K562 (cell line): ENCODE results near the gene ZNF48. TPM values are rescaled to one million over a fixed set of nuclear protein-coding genes. Genes with fewer than 3 reads are reported as not detected.

Experiments used
- CHD1 ChIP-seq: fragments of 200-600 bp; sonication (generic); IDR thresholded peaks from one replicate; pipeline ENCODE4 v1.6.1; 2012; ENCODE audit warnings: mild to moderate bottlenecking, moderate library complexity, low read length, inconsistent platforms
- EZH2 ChIP-seq: IDR thresholded peaks from 2 replicates; pipeline ENCODE4 v1.6.1; 2012; ENCODE audit warnings: low read depth, mild to moderate bottlenecking, inconsistent platforms, low read length, borderline replicate concordance
- GTF2E2 ChIP-seq: fragments of 200-800 bp; sonication (Bioruptor generic); IDR thresholded peaks from 2 replicates; pipeline ENCODE4 v1.6.1; 2016; ENCODE audit warnings: missing genetic modification characterization, missing compliant biosample characterization
- HDAC3 ChIP-seq: fragments of 450-650 bp; IDR thresholded peaks from 2 replicates; pipeline ENCODE4 v1.6.1; 2018; ENCODE audit warnings: borderline replicate concordance, mild to moderate bottlenecking, moderate library complexity; ENCODE audit not compliant: partially characterized antibody
- MCM5 ChIP-seq: fragments of 450-650 bp; IDR thresholded peaks from 2 replicates; pipeline ENCODE4 v1.6.1; 2016; ENCODE audit warnings: low read depth
- MECOM ChIP-seq: fragments of 250-450 bp; sonication (Bioruptor Pico); IDR thresholded peaks from 2 replicates; pipeline ENCODE4 v1.8.0; 2022; ENCODE audit warnings: inconsistent platforms
- NFE2L1 ChIP-seq: fragments of 450-650 bp; IDR thresholded peaks from 2 replicates; pipeline ENCODE4 v1.6.1; 2016; ENCODE audit warnings: missing genetic modification characterization, low read depth, mild to moderate bottlenecking, missing compliant biosample characterization, moderate library complexity, borderline replicate concordance
- PHB2 ChIP-seq: fragments of 450-650 bp; IDR thresholded peaks from 2 replicates; pipeline ENCODE4 v1.6.1; 2017; ENCODE audit warnings: low read depth
- RFX7 ChIP-seq: fragments of 250-450 bp; sonication (Bioruptor Pico); IDR thresholded peaks from 2 replicates; pipeline ENCODE4 v1.5.1; 2021; ENCODE audit warnings: mild to moderate bottlenecking
- SRF ChIP-seq, 2 experiments: fragments of 250-450, 450-650 bp in 1 of 2; sonication (Bioruptor Pico) in 1 of 2; sonication (generic) in 1 of 2; formaldehyde crosslinking; IDR thresholded peaks; 2 replicates each; pipeline versions ENCODE4 v1.5.0 to v1.5.1; 2020 to 2022; ENCODE audit warnings: mild to moderate bottlenecking in 1 of 2, missing genetic modification reagents in 1 of 2
- THRAP3 ChIP-seq: fragments of 450-650 bp; IDR thresholded peaks from 2 replicates; pipeline ENCODE4 v1.6.1; 2016; ENCODE audit warnings: mild to moderate bottlenecking, inconsistent platforms, borderline replicate concordance
- WHSC1 ChIP-seq: IDR thresholded peaks from one replicate; pipeline ENCODE4 v1.6.1; 2012; ENCODE audit warnings: low read length, control low read depth, inconsistent platforms
- ZNF212 ChIP-seq: fragments of 450-650 bp; formaldehyde crosslinking; IDR thresholded peaks from 2 replicates; pipeline ENCODE4 v1.4.0; 2020; ENCODE audit warnings: mild to moderate bottlenecking
- ZNF232 ChIP-seq: sonication (generic); formaldehyde crosslinking; IDR thresholded peaks from 2 replicates; pipeline ENCODE4 v1.8.0; 2022; ENCODE audit warnings: mild to moderate bottlenecking, missing genetic modification reagents
- polyA plus RNA-seq, 8 experiments: library from polyadenylated mRNA; depleted of rRNA in 4 of 8; stranded (reverse) in 5 of 8; unstranded in 3 of 8; fragments of >200 nt; fragmentation: Nextera tagmentation in 2 of 8; fragmentation: Illumina TruSeq in 1 of 8; extraction: Ambion mirVana in 2 of 8; extraction: Trizol in 1 of 8; gene quantifications; 2 replicates each; pipeline versions ENCODE4 v1.2.1 to v1.2.3, GENCODE V29; 2011 to 2014; ENCODE audit warnings: inconsistent platforms in 1 of 8, missing spikeins in 1 of 8
- total RNA-seq, 7 experiments: library from RNA; depleted of rRNA in 6 of 7; stranded (reverse); fragments of >200 nt in 6 of 7; fragmentation: Illumina TruSeq in 2 of 7; extraction: Trizol in 2 of 7; gene quantifications; 2 replicates each; pipeline versions ENCODE4 v1.2.1 to v1.2.3, GENCODE V29; 2011 to 2021; ENCODE audit warnings: low replicate concordance in 1 of 7
- TF ChIP-seq, protein P1 (sequence below), 2 experiments: IDR thresholded peaks; 2 replicates each; pipeline ENCODE4 v1.6.1; 2011; ENCODE audit warnings: borderline replicate concordance in 1 of 2, control low read depth in 1 of 2, low read depth in 1 of 2, low read length in 1 of 2, mild to moderate bottlenecking in 1 of 2, mixed read lengths in 1 of 2, moderate library complexity in 1 of 2; ENCODE audit not compliant: insufficient read depth in 1 of 2, insufficient read length in 1 of 2, poor library complexity in 1 of 2, severe bottlenecking in 1 of 2; ENCODE audit errors: extremely low read depth in 1 of 2
- TF ChIP-seq, protein P2 (sequence below): sonication (generic); formaldehyde crosslinking; IDR thresholded peaks from 2 replicates; pipeline ENCODE4 v1.8.0; 2022; ENCODE audit warnings: missing genetic modification reagents, mild to moderate bottlenecking, borderline replicate concordance
- TF ChIP-seq, protein P3 (sequence below): fragments of 450-650 bp; IDR thresholded peaks from 2 replicates; pipeline ENCODE4 v1.6.1; 2017; ENCODE audit warnings: antibody characterized with exemption, mild to moderate bottlenecking
- TF ChIP-seq, protein P4 (sequence below): IDR thresholded peaks from 2 replicates; pipeline ENCODE4 v1.6.1; 2016; ENCODE audit warnings: missing genetic modification characterization, missing compliant biosample characterization

Gene ZNF48
- total and polyA plus RNA-seq, 9 of the 15 experiments (the other 6 are each of a cell fraction or from before 2014, with no cell fraction given) = 0.38 to 11.6 (median 4.7) TPM

DNA sequence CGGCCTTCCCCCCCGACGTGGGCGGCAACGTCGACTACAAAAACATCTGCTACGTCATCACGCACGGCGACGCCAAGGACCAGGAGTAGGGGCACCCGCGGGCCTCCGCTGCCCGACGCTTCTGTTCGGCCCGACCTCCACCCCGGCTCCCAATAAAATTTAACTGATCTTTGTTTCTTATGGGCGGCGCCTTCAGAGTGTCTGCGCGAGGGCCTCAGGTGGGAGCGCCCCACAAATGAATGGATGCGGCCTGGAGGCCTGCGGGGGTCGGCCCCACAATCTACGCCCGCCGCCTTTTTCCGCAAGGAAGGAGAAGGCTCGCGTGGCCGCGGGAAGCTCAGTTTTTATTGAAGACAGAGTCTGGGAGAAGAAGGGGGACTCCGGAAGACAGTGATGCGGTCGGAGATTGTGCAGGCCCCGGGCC is 17.4 kb upstream of the ZNF48 start (continued):
- TF ChIP-seq, protein P1, sequence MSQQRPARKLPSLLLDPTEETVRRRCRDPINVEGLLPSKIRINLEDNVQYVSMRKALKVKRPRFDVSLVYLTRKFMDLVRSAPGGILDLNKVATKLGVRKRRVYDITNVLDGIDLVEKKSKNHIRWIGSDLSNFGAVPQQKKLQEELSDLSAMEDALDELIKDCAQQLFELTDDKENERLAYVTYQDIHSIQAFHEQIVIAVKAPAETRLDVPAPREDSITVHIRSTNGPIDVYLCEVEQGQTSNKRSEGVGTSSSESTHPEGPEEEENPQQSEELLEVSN (IDR thresholded peaks at IDR 0.05; ENCODE audit: borderline replicate concordance in 1 of 2, extremely low read depth in 1 of 2, insufficient read depth in 1 of 2, insufficient read length in 1 of 2, low read depth in 1 of 2, low read length in 1 of 2, poor library complexity in 1 of 2, severe bottlenecking in 1 of 2) = peak in 1 of 2 experiments; percentile 37
- TF ChIP-seq, protein P2, sequence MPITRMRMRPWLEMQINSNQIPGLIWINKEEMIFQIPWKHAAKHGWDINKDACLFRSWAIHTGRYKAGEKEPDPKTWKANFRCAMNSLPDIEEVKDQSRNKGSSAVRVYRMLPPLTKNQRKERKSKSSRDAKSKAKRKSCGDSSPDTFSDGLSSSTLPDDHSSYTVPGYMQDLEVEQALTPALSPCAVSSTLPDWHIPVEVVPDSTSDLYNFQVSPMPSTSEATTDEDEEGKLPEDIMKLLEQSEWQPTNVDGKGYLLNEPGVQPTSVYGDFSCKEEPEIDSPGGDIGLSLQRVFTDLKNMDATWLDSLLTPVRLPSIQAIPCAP = no peak
- no peak for TF ChIP-seq NFE2L1 (tag)
- no peak for TF ChIP-seq CHD1
- TF ChIP-seq MECOM = no peak
- TF ChIP-seq, protein P3, sequence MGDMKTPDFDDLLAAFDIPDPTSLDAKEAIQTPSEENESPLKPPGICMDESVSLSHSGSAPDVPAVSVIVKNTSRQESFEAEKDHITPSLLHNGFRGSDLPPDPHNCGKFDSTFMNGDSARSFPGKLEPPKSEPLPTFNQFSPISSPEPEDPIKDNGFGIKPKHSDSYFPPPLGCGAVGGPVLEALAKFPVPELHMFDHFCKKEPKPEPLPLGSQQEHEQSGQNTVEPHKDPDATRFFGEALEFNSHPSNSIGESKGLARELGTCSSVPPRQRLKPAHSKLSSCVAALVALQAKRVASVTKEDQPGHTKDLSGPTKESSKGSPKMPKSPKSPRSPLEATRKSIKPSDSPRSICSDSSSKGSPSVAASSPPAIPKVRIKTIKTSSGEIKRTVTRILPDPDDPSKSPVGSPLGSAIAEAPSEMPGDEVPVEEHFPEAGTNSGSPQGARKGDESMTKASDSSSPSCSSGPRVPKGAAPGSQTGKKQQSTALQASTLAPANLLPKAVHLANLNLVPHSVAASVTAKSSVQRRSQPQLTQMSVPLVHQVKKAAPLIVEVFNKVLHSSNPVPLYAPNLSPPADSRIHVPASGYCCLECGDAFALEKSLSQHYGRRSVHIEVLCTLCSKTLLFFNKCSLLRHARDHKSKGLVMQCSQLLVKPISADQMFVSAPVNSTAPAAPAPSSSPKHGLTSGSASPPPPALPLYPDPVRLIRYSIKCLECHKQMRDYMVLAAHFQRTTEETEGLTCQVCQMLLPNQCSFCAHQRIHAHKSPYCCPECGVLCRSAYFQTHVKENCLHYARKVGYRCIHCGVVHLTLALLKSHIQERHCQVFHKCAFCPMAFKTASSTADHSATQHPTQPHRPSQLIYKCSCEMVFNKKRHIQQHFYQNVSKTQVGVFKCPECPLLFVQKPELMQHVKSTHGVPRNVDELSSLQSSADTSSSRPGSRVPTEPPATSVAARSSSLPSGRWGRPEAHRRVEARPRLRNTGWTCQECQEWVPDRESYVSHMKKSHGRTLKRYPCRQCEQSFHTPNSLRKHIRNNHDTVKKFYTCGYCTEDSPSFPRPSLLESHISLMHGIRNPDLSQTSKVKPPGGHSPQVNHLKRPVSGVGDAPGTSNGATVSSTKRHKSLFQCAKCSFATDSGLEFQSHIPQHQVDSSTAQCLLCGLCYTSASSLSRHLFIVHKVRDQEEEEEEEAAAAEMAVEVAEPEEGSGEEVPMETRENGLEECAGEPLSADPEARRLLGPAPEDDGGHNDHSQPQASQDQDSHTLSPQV = peak; percentile 89
- TF ChIP-seq WHSC1 = no peak
- no peak; a peak in 2 of 4 replicates for TF ChIP-seq SRF (CRISPR knock-in tag; IDR thresholded peaks at IDR 0.05)
- TF ChIP-seq PHB2 = no peak
- no peak for TF ChIP-seq ZNF212 (CRISPR knock-in tag)
- no peak for TF ChIP-seq EZH2
- no peak for TF ChIP-seq HDAC3
- no peak for TF ChIP-seq THRAP3
- TF ChIP-seq, protein P4, sequence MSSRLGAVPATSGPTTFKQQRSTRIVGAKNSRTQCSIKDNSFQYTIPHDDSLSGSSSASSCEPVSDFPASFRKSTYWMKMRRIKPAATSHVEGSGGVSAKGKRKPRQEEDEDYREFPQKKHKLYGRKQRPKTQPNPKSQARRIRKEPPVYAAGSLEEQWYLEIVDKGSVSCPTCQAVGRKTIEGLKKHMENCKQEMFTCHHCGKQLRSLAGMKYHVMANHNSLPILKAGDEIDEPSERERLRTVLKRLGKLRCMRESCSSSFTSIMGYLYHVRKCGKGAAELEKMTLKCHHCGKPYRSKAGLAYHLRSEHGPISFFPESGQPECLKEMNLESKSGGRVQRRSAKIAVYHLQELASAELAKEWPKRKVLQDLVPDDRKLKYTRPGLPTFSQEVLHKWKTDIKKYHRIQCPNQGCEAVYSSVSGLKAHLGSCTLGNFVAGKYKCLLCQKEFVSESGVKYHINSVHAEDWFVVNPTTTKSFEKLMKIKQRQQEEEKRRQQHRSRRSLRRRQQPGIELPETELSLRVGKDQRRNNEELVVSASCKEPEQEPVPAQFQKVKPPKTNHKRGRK = no peak
- no peak for TF ChIP-seq RFX7 (CRISPR knock-in tag)
- no peak for TF ChIP-seq MCM5
- TF ChIP-seq GTF2E2 (tag) = peak; percentile 94; the same call in 1 of the 2 replicates
- TF ChIP-seq ZNF232 (CRISPR knock-in tag) = no peak
